ENCODE data around the gene SRP19. TPM values are rescaled to one million over a fixed set of nuclear protein-coding genes. Genes with fewer than 3 reads are reported as not detected.

Gene SRP19
- 53.3 and 53.8 TPM in 2 replicates for total RNA-seq
- long read RNA-seq, transcript SRP19-206 (5 exons, 2,841 nt): major isoform, 30 of 42 reads
- long read RNA-seq, partial matches to known transcripts: 0 of 42 reads
- long read RNA-seq, other reads (novel, unspliced or antisense): 6 of 42 reads

DNA sequence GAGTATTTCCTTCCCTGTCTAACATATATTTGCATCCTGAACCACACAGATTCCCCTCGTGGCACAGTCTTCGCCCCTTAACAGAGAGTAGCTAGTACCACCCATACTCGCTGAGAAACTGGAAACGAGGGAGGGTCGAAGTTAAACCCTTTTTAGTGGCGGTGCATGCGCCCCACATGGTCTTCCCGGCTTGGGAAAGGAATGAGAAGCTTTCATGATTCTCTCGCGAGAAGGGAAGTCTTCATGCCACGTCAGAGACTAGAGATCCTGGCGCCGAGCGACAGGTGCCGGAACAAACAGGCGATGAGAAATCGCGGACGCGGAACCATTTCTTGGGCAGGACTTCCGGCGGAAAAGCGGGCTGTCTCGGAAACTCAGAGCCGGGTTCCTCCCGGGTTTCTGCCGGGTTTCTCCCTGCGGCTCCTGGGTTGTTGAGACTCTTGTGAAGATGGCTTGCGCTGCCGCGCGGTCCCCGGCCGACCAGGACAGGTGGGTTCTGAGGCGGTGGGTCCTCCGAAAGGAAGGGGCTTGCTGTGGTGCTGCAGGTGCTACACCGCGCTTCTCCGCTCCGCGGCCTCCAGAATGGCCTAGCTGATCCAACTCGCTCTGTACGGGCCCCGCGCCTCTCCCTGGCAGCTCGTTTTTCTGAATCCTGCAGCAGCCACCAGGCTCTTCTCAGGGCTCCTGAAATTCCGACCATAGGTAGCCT, at the start of gene SRP19:
TSS of gene SRP19 (plus strand) at position 359 of the 709 bp plus-strand sequence. CDS start at position 449, 90 bp downstream.
- Mint-ChIP-seq H3K36me3 (ENCODE audit: low read depth) (peaks cover 7% of the 10 kb centered on the region), H3K4me3 (peak within 1 kb of the TSS; percentile 97), H3K9me3 (peaks cover 6% of the 10 kb centered on the region), H3K27ac (ENCODE audit: unreplicated experiment) (peak within 1 kb of the TSS; percentile 96), H3K27me3 (ENCODE audit: low read depth) (peaks cover 21% of the 10 kb centered on the region), H3K4me1 (peaks cover 31% of the 10 kb centered on the region)
- TF ChIP-seq, protein P1, sequence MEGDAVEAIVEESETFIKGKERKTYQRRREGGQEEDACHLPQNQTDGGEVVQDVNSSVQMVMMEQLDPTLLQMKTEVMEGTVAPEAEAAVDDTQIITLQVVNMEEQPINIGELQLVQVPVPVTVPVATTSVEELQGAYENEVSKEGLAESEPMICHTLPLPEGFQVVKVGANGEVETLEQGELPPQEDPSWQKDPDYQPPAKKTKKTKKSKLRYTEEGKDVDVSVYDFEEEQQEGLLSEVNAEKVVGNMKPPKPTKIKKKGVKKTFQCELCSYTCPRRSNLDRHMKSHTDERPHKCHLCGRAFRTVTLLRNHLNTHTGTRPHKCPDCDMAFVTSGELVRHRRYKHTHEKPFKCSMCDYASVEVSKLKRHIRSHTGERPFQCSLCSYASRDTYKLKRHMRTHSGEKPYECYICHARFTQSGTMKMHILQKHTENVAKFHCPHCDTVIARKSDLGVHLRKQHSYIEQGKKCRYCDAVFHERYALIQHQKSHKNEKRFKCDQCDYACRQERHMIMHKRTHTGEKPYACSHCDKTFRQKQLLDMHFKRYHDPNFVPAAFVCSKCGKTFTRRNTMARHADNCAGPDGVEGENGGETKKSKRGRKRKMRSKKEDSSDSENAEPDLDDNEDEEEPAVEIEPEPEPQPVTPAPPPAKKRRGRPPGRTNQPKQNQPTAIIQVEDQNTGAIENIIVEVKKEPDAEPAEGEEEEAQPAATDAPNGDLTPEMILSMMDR (conservative IDR thresholded peaks at IDR 0.05): peak; percentile 26
- peak; percentile 82 for DNase-seq (ENCODE audit: low read depth, low spot score)

DNA sequence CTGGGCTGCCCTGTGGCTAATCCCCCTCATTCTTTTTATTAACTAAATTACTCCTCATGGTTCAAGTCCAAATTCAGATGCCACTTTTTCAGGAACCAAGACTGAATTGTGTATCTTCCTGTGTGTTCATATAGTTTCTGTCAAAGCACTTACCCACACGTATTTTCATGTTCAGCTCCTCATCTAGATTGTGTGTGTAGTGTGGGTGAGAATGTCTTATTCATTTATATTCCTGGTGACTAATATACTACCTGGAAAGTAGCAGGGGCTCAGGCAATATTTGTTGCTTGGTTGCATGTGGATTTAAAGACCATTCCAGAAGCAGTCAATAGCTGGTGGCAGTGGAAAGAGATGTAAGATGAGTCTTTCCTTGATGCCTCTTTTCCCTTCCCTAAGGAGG, 48.5 kb upstream of the SRP19 start:
- TF ChIP-seq, protein P1 (conservative IDR thresholded peaks at IDR 0.05): no peak
- no peak overlapping the region for H3K4me3 Mint-ChIP-seq
- H3K27me3 Mint-ChIP-seq (ENCODE audit: low read depth): no peaks in the 10 kb centered on the region
- DNase-seq (ENCODE audit: low read depth, low spot score): no peak
- H3K4me1 Mint-ChIP-seq: no peaks in the 10 kb centered on the region
- H3K36me3 Mint-ChIP-seq (ENCODE audit: low read depth): peaks cover 31% of the 10 kb centered on the region
- no peak overlapping the region for H3K27ac Mint-ChIP-seq (ENCODE audit: unreplicated experiment)
- H3K9me3 Mint-ChIP-seq: peaks cover 3% of the 10 kb centered on the region

- no peaks in the 10 kb centered on the region for H3K9me3 Mint-ChIP-seq
- TF ChIP-seq, protein P1 (conservative IDR thresholded peaks at IDR 0.05): no peak
- H3K4me3 Mint-ChIP-seq: no peak overlapping the region
- no peaks in the 10 kb centered on the region for H3K4me1 Mint-ChIP-seq
- no peak for DNase-seq (ENCODE audit: low read depth, low spot score)
- peaks cover 25% of the 10 kb centered on the region for H3K36me3 Mint-ChIP-seq (ENCODE audit: low read depth)
- no peaks in the 10 kb centered on the region for H3K27me3 Mint-ChIP-seq (ENCODE audit: low read depth)
- H3K27ac Mint-ChIP-seq (ENCODE audit: unreplicated experiment): no peak overlapping the region
These were observed 40.8 kb upstream of the SRP19 start for GRCh38 chr5:112820246-112820645.

- Mint-ChIP-seq H3K4me1 (peaks cover 5% of the 10 kb centered on the region), H3K27me3 (ENCODE audit: low read depth) (no peaks in the 10 kb centered on the region), H3K36me3 (ENCODE audit: low read depth) (peaks cover 23% of the 10 kb centered on the region), H3K4me3 (no peak overlapping the region), H3K9me3 (no peaks in the 10 kb centered on the region), H3K27ac (ENCODE audit: unreplicated experiment) (no peak overlapping the region)
- no peak for DNase-seq (ENCODE audit: low read depth, low spot score)
- TF ChIP-seq, protein P1 (conservative IDR thresholded peaks at IDR 0.05): no peak
These were observed 38.6 kb upstream of the SRP19 start for GRCh38 chr5:112822456-112822855.

GRCh38 chr5:112823181-112823580, 37.9 kb upstream of the SRP19 start:
- TF ChIP-seq, protein P1 (conservative IDR thresholded peaks at IDR 0.05): no peak
- Mint-ChIP-seq H3K27me3 (ENCODE audit: low read depth) (no peaks in the 10 kb centered on the region), H3K9me3 (no peaks in the 10 kb centered on the region), H3K4me1 (peaks cover 5% of the 10 kb centered on the region), H3K36me3 (ENCODE audit: low read depth) (peaks cover 20% of the 10 kb centered on the region), H3K27ac (ENCODE audit: unreplicated experiment) (peak overlapping the region; percentile 52), H3K4me3 (no peak overlapping the region)
- no peak for DNase-seq (ENCODE audit: low read depth, low spot score)

Data from neural crest cell (in vitro differentiated cells).